ENCODE data around the gene OR2T35.
"Not testable (repeated sequence)": the region's sequence is repeated elsewhere in the genome, so short reads cannot be mapped to it uniquely, and the experiment has no call there.

The OR2T35 gene, protein sequence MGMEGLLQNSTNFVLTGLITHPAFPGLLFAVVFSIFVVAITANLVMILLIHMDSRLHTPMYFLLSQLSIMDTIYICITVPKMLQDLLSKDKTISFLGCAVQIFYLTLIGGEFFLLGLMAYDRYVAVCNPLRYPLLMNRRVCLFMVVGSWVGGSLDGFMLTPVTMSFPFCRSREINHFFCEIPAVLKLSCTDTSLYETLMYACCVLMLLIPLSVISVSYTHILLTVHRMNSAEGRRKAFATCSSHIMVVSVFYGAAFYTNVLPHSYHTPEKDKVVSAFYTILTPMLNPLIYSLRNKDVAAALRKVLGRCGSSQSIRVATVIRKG

DNA sequence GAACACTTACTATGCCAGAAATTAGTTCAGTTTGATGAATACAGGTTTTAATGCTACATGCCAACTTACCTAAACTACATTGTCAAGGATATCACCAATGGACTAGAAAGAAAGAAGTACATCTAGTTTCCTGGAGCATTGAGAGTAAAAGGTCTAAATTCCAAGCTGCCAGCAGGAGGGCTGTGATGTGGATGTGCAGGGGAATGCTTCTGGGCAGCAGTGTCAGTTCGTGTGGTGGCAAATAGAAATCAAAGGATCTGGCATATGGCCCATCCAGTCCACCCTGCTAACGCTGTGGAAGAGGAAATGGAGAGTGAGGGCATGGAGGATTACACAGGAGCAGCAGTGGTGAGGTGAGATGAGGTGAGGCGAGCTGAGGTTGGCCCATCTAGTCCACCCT is at the start of gene OR2T35:
OR2T35 (minus strand) TSS at position 101 of the 400 bp plus-strand sequence. CDS start 6,020 bp downstream, outside the sequence.
- H3K9me3 ChIP-seq (ENCODE audit: insufficient read depth, low read depth, low read length); H3K27me3 ChIP-seq (ENCODE audit: insufficient read depth, low read length); H3K27ac ChIP-seq (ENCODE audit: low read length); H3K4me3 ChIP-seq (ENCODE audit: low read length); H3K4me1 ChIP-seq (ENCODE audit: insufficient read depth, low read length); H3K9ac ChIP-seq (ENCODE audit: low read depth, low read length); H3K36me3 ChIP-seq (ENCODE audit: insufficient read depth, low read depth, low read length): not testable (repeated sequence)

DNA sequence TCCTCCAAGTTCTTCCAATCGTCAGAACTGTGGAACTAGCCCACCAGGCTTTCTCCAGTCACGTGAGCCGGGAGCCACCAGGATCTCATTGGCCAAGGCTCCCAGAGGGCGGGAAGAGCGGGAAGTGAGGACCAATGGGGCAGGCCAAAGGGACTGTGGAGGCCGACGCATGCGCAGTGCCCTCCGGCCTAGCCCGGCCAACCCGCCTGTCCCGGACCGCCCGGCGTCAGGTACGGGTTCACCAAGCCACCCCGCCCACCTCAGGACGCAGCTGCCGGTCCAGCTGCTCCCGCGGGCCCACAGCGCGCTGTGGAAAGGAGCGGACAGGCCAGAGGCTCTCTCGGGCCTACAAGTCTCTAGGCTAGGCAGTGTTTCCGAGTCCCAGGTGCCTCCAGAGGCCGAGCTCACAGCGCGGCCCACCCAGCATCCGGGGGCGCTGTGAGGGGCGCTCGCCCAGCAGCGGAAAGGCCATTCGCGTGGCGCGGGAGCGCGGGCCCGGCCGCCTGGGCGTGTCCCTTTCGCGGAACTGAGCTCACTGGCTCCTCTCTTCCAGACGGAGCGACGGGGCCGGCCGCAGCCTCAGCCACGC is 46.6 kb upstream of the OR2T35 start:
- Histone ChIP-seq H3K27me3 (ENCODE audit: insufficient read depth, low read length) (no peaks in the 10 kb centered on the region), H3K9ac (ENCODE audit: low read depth, low read length) (no peak overlapping the region), H3K4me1 (ENCODE audit: insufficient read depth, low read length) (no peaks in the 10 kb centered on the region), H3K36me3 (ENCODE audit: insufficient read depth, low read depth, low read length) (no peaks in the 10 kb centered on the region), H3K9me3 (ENCODE audit: insufficient read depth, low read depth, low read length) (peaks cover 84% of the 10 kb centered on the region), H3K27ac (ENCODE audit: low read length) (no peak overlapping the region), H3K4me3 (ENCODE audit: low read length) (no peak overlapping the region)

DNA sequence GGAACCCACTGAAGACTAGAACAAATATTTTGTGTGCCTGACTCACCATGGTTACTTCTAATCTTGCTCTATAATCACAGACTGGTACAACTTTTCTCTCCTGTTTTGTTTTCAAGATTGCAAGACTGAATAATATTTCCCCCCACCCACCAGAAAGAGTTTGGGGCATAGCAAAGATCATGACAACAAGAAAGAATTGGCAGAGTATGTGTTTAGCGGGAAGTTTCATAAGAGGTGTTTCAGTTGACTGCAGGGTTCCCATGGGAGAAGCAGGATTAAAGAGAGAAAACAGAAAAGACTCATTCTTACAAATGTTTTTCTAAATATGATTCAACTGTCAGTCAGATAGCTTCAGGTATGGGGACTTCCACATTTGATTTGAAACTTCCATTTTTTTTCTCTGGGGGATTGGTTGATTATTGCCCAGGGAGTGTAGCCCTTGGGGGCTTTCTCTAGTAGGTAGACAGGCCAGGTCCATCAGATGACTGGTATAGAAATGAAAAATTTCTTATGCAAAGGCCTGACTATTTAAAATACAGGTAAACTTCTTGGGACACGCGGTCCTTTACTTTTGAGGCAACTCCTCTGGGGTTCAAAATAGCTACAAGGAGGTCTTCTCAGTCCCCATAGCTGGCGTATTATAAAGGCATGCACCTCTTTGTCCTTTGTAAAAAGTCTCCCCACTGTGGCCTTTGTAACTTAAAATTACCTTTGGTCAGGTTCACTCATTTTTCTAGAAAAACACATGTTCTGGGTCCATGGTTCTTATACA is 43.6 kb upstream of the OR2T35 start:
- Histone ChIP-seq H3K4me1 (ENCODE audit: insufficient read depth, low read length) (no peaks in the 10 kb centered on the region), H3K9me3 (ENCODE audit: insufficient read depth, low read depth, low read length) (peaks cover 83% of the 10 kb centered on the region), H3K4me3 (ENCODE audit: low read length) (no peak overlapping the region), H3K9ac (ENCODE audit: low read depth, low read length) (no peak overlapping the region), H3K36me3 (ENCODE audit: insufficient read depth, low read depth, low read length) (no peaks in the 10 kb centered on the region), H3K27me3 (ENCODE audit: insufficient read depth, low read length) (no peaks in the 10 kb centered on the region), H3K27ac (ENCODE audit: low read length) (no peak overlapping the region)

DNA sequence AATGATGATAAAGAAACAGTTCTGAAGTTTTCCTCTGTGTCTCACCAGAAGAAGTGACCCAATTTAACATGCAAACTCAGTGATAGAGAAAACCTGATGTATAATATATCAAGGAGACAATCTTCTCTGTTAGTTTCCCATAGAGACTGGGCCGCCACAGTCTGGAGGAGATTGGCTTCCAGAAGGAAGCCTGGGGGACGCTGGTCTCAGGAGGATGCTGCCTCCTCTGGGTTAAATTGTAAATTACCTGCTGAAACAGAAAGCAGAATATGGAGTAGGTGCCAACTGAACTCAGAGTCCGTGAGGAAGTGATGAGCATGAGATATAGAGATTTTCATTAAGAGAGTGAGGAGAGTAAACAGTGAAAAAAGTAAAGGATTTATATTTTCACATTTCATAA is 41.7 kb upstream of the OR2T35 start:
- Histone ChIP-seq H3K36me3 (ENCODE audit: insufficient read depth, low read depth, low read length) (no peaks in the 10 kb centered on the region), H3K4me3 (ENCODE audit: low read length) (no peak overlapping the region), H3K27ac (ENCODE audit: low read length) (no peak overlapping the region), H3K9ac (ENCODE audit: low read depth, low read length) (no peak overlapping the region), H3K9me3 (ENCODE audit: insufficient read depth, low read depth, low read length) (peaks cover 82% of the 10 kb centered on the region), H3K4me1 (ENCODE audit: insufficient read depth, low read length) (no peaks in the 10 kb centered on the region), H3K27me3 (ENCODE audit: insufficient read depth, low read length) (no peaks in the 10 kb centered on the region)

DNA sequence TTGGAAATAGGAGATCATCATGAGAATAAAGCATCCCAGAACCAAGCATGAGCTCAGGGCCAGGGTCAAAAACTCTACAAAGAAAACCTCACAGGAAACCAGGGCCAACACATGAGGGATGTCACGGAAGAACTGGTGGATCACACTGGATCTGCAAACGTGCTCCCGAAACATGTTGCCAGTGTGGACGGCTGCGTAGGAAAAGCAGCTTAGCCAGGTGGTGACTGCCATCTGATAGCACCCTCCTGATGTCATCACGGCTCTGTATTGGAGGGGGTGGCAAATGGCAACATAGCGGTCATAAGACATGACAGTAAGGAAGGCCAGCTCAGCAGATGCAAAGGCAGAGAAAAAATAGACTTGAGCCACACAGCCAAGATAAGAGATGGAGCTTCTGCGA is 36.6 kb upstream of the OR2T35 start:
- no peaks in the 10 kb centered on the region for H3K4me1 ChIP-seq (ENCODE audit: insufficient read depth, low read length)
- H3K27me3 ChIP-seq (ENCODE audit: insufficient read depth, low read length), result no peaks in the 10 kb centered on the region
- H3K9me3 ChIP-seq (ENCODE audit: insufficient read depth, low read depth, low read length), result peaks cover 77% of the 10 kb centered on the region
- H3K27ac ChIP-seq (ENCODE audit: low read length), result no peak overlapping the region
- no peaks in the 10 kb centered on the region for H3K36me3 ChIP-seq (ENCODE audit: insufficient read depth, low read depth, low read length)
- no peak overlapping the region for H3K9ac ChIP-seq (ENCODE audit: low read depth, low read length)
- H3K4me3 ChIP-seq (ENCODE audit: low read length), result no peak overlapping the region; the same call in 1 of the 2 replicates

DNA sequence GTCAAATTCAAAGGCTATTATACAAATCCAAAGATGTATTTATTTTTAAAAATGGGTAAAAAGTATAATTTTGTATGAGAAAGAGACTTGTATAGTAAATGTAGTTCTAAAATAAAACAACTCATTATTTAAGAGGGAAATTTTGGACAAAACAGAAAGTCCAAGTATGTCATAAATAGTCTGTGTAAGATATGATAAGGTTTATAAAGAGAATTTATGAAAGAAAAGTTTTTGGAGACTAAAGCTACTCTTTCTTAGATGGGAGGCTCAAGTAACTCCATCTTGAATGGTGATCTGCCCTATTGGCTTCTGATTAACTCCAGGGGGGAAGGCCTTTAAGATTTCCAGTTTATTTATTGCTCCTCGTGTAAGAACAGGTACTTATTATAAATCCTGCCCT is 24.9 kb upstream of the OR2T35 start:
- H3K27ac ChIP-seq (ENCODE audit: low read length), result no peak overlapping the region
- no peaks in the 10 kb centered on the region for H3K4me1 ChIP-seq (ENCODE audit: insufficient read depth, low read length)
- H3K36me3 ChIP-seq (ENCODE audit: insufficient read depth, low read depth, low read length), result no peaks in the 10 kb centered on the region
- peaks cover 79% of the 10 kb centered on the region for H3K9me3 ChIP-seq (ENCODE audit: insufficient read depth, low read depth, low read length)
- H3K27me3 ChIP-seq (ENCODE audit: insufficient read depth, low read length), result no peaks in the 10 kb centered on the region
- H3K9ac ChIP-seq (ENCODE audit: low read depth, low read length), result no peak overlapping the region
- no peak overlapping the region for H3K4me3 ChIP-seq (ENCODE audit: low read length)

DNA sequence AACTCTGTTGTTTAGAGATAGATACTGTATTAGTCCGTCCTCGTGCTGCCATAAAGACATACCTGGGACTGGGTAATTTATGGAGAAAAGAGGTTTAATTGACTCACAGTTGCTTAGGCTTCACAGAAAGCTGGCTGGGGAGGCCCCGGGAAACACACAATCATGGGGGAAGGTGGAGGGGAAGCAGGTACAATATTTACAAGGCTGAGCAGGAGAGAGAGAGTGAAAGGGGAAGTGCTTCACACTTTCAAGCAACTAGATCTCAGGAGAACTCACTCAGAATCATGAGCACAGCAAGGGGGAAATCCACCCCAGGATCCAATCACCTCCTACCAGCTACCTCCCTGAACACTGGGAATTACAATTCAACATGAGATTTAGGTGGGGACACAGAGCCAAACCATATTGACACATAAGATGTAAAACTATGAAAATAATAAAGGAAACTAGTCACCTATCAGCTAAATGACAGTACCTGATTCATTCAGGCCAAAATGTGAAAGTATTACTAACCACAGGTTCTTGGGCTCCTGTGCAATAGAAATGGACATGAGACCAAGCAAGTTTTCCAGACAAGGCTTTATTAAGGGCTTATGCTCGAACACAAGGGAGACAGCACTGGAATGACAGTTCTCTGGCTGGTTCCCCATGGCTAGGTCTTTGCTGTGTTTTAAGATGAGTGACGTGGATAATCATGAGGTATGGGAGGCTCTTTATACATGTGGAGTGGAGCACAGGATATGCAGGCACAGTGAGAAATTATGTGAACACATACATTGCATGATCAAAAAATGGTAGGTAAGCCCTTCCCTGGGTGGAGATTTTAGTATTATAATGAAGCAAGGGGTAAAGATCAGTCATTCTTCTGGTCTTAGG is 18.6 kb upstream of the OR2T35 start:
- peaks cover 60% of the 10 kb centered on the region for H3K9me3 ChIP-seq (ENCODE audit: insufficient read depth, low read depth, low read length)
- not testable (repeated sequence) for H3K36me3 ChIP-seq (ENCODE audit: insufficient read depth, low read depth, low read length); H3K9ac ChIP-seq (ENCODE audit: low read depth, low read length); H3K4me3 ChIP-seq (ENCODE audit: low read length); H3K4me1 ChIP-seq (ENCODE audit: insufficient read depth, low read length); H3K27ac ChIP-seq (ENCODE audit: low read length); H3K27me3 ChIP-seq (ENCODE audit: insufficient read depth, low read length)

DNA sequence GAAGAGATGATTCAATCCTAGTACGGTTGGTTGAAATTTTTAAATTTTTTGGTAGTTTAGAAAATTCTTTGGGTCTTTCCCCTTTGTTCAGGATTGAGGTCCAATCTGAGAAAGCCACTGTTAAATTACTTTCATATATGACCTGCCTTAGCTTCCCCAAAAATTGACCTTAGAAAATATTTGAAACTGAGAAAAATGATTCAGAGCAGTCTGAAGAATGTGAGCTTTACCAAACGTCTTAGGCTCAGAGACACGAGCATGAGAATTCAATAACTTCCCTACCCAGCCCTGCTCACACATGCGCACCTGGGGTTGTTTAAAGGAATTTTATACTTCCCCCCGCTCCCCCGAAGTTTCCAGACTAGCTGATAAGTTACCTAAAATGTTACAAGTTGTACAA is 11.7 kb upstream of the OR2T35 start:
- H3K9me3 ChIP-seq (ENCODE audit: insufficient read depth, low read depth, low read length), result peaks cover 27% of the 10 kb centered on the region
- H3K4me1 ChIP-seq (ENCODE audit: insufficient read depth, low read length); H3K27ac ChIP-seq (ENCODE audit: low read length); H3K9ac ChIP-seq (ENCODE audit: low read depth, low read length); H3K27me3 ChIP-seq (ENCODE audit: insufficient read depth, low read length); H3K36me3 ChIP-seq (ENCODE audit: insufficient read depth, low read depth, low read length); H3K4me3 ChIP-seq (ENCODE audit: low read length): not testable (repeated sequence)

DNA sequence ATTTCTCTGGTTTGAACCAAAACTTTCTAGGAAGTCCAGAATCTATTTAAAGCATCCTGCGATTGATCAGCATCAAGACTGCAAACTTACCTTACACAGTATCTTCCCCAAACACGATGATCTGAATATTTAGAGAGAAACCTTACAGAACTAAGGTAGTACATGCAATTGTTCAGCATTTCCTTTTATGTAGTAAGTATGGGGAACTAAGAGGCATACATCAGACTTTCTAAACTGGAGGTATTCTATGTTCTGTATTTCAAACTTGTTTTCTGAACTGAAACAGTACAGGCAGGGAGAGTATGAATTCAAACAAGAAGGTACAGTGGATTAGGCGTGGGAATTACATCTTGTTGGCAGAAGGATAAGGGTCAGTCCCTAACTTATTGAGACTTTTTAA is 10.3 kb upstream of the OR2T35 start, which contains the start of gene OR2T27:
OR2T27 (minus strand) TSS at position 175 of the 400 bp plus-strand sequence. CDS start 4,644 bp downstream, outside the sequence.
- not testable (repeated sequence) for H3K27ac ChIP-seq (ENCODE audit: low read length); H3K9ac ChIP-seq (ENCODE audit: low read depth, low read length); H3K4me3 ChIP-seq (ENCODE audit: low read length); H3K36me3 ChIP-seq (ENCODE audit: insufficient read depth, low read depth, low read length); H3K4me1 ChIP-seq (ENCODE audit: insufficient read depth, low read length); H3K27me3 ChIP-seq (ENCODE audit: insufficient read depth, low read length)
- H3K9me3 ChIP-seq (ENCODE audit: insufficient read depth, low read depth, low read length), result peaks cover 14% of the 10 kb centered on the region

DNA sequence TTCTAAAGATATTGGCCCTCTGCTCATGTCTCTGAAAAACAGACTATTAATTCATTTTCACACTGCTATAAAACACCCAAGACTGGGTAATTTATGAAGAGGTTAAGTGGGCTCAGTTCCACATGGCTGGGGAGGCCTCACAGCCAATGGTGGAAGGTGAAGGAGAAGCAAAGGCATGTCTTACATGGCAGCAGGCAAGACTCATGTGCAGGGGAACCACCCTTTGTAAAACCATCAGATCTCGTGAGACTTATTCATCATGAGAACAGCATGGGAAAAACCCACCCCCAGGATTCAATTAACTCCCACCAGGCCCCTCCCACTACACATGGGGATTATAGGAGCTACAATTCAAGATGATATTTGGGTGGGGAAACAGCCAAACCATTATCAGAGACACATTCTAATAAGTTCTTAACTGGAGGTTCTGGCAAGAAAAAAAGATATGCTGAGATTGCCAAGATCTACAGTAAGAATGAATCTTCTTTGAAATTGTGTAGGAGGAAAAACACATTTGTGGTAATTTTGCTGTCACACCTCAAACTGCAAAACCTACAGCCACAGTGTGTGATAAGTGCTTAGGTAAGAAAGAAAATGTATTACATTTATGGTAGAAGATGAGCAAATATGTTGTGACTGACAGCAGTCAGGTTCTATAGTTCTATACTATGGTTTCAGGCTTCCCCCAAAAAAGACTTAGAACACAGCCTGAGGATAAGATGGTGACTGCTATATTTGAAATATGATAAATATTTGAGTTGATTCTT is 3.9 kb upstream of the OR2T35 start:
- not testable (repeated sequence) for H3K36me3 ChIP-seq (ENCODE audit: insufficient read depth, low read depth, low read length); H3K9ac ChIP-seq (ENCODE audit: low read depth, low read length); H3K4me1 ChIP-seq (ENCODE audit: insufficient read depth, low read length); H3K27ac ChIP-seq (ENCODE audit: low read length); H3K4me3 ChIP-seq (ENCODE audit: low read length); H3K27me3 ChIP-seq (ENCODE audit: insufficient read depth, low read length)
- peaks cover 17% of the 10 kb centered on the region for H3K9me3 ChIP-seq (ENCODE audit: insufficient read depth, low read depth, low read length)

All from iPS-20b (cell line).